BLaER1 treated with 17β-estradiol and CSF1 and Interleukin-3, amounts not matched to agents 10 nM and 100 nM (cell line): Measurements from ENCODE around the gene BCAP31.
"Not testable (repeated sequence)": the region's sequence is repeated elsewhere in the genome, so short reads cannot be mapped to it uniquely, and the experiment has no call there.

Source experiments
- H3K27ac ChIP-seq, 11 experiments: shearing (Covaris generic); formaldehyde crosslinking; 2 replicates each; pipeline ENCODE4 v1.8.1; 2022
- H3K27me3 ChIP-seq, 11 experiments: shearing (Covaris generic); formaldehyde crosslinking; 2 replicates each; pipeline ENCODE4 v1.8.1; 2022
- H3K36me3 ChIP-seq, 11 experiments: shearing (Covaris generic); formaldehyde crosslinking; 2 replicates each; pipeline ENCODE4 v1.8.1; 2022
- H3K4me1 ChIP-seq, 10 experiments: shearing (Covaris generic); formaldehyde crosslinking; 2 replicates each; pipeline ENCODE4 v1.8.1; 2022
- H3K4me2 ChIP-seq, 11 experiments: shearing (Covaris generic); formaldehyde crosslinking; 2 replicates each; pipeline ENCODE4 v1.8.1; 2022
- H3K4me3 ChIP-seq, 10 experiments: shearing (Covaris generic); formaldehyde crosslinking; 2 replicates each; pipeline ENCODE4 v1.8.1; 2022
- H3K9ac ChIP-seq, 11 experiments: shearing (Covaris generic); formaldehyde crosslinking; 2 replicates each; pipeline ENCODE4 v1.8.1; 2022
- H3K9me3 ChIP-seq, 11 experiments: shearing (Covaris generic); formaldehyde crosslinking; replicated peaks in 1 of 11; 2 replicates each; pipeline ENCODE4 v1.8.1; 2022
- H4K20me1 ChIP-seq, 11 experiments: shearing (Covaris generic); formaldehyde crosslinking; 2 replicates each; pipeline ENCODE4 v1.8.1; 2022
- Cebpa-rat ChIP-seq, 11 experiments: shearing (Covaris generic); IDR thresholded peaks; 2 replicates each; pipeline ENCODE4 v1.8.1; 2022

BCAP31 gene

GRCh38 chrX:153733651-153734240 is 9.6 kb upstream of the BCAP31 start:
- Histone ChIP-seq H3K36me3 (peaks cover 25 to 72% (median 41%) of the 10 kb centered on the region in 11 experiments), H3K4me1 (peaks cover 41 to 84% (median 60%) of the 10 kb centered on the region in 10 experiments), H3K27ac (peak overlapping the region in 4 of 11 experiments; percentile 8 to 60 (median 12); a peak in 4 of 22 replicates), H3K27me3 (peaks cover 0 to 76% (median 48%) of the 10 kb centered on the region in 11 experiments; a peak in 16 of 22 replicates), H3K9me3 (peaks cover 21 to 67% (median 51%) of the 10 kb centered on the region in 11 experiments), H3K4me3 (no peak overlapping the region), H4K20me1 (peaks cover 3 to 77% (median 25%) of the 10 kb centered on the region in 11 experiments; a peak in 19 of 22 replicates), H3K4me2 (peak overlapping the region in 3 of 11 experiments; percentile 21 to 89 (median 32); a peak in 5 of 22 replicates), H3K9ac (no peak overlapping the region)
- no peak for TF ChIP-seq Cebpa-rat (IDR thresholded peaks at IDR 0.05)

GRCh38 chrX:153732401-153732800 is 8.2 kb upstream of the BCAP31 start:
- H4K20me1 ChIP-seq: peaks cover 12 to 82% (median 22%) of the 10 kb centered on the region in 11 experiments; a peak in 19 of 22 replicates
- peaks cover 25 to 59% (median 39%) of the 10 kb centered on the region in 11 experiments for H3K36me3 ChIP-seq
- peak overlapping the region in 9 of 11 experiments; percentile 32 to 76 (median 60); a peak in 16 of 22 replicates for H3K27ac ChIP-seq
- no peak for TF ChIP-seq Cebpa-rat (IDR thresholded peaks at IDR 0.05)
- H3K9me3 ChIP-seq: peaks cover 21 to 77% (median 52%) of the 10 kb centered on the region in 11 experiments
- peaks cover 0 to 72% (median 40%) of the 10 kb centered on the region in 11 experiments; a peak in 15 of 22 replicates for H3K27me3 ChIP-seq
- 0 out of 20 replicates have a peak overlapping the region, but pooled peaks of 2 of the 10 experiments have one; percentile 9 to 11 for H3K4me3 ChIP-seq
- peaks cover 44 to 90% (median 72%) of the 10 kb centered on the region in 10 experiments for H3K4me1 ChIP-seq
- peak overlapping the region in 5 of 11 experiments; percentile 10 to 57 (median 43); a peak in 6 of 22 replicates for H3K9ac ChIP-seq
- H3K4me2 ChIP-seq: peak overlapping the region in 8 of 11 experiments; percentile 25 to 89 (median 58); a peak in 15 of 22 replicates

GRCh38 chrX:153731845-153732215 is 7.6 kb upstream of the BCAP31 start:
- peaks cover 25 to 53% (median 34%) of the 10 kb centered on the region in 11 experiments for H3K36me3 ChIP-seq
- peak overlapping the region in 8 of 11 experiments; percentile 25 to 89 (median 58); a peak in 15 of 22 replicates for H3K4me2 ChIP-seq
- peak overlapping the region in 1 of 10 experiments; percentile 11; a peak in 1 of 20 replicates for H3K4me3 ChIP-seq
- H3K9me3 ChIP-seq: peaks cover 21 to 83% (median 55%) of the 10 kb centered on the region in 11 experiments
- H3K27me3 ChIP-seq: peaks cover 0 to 71% (median 40%) of the 10 kb centered on the region in 11 experiments; a peak in 15 of 22 replicates
- H4K20me1 ChIP-seq: peaks cover 9 to 81% (median 25%) of the 10 kb centered on the region in 11 experiments; a peak in 20 of 22 replicates
- peaks cover 45 to 94% (median 76%) of the 10 kb centered on the region in 10 experiments for H3K4me1 ChIP-seq
- peak overlapping the region in 9 of 11 experiments; percentile 32 to 76 (median 60); a peak in 16 of 22 replicates for H3K27ac ChIP-seq
- no peak for TF ChIP-seq Cebpa-rat (IDR thresholded peaks at IDR 0.05)
- H3K9ac ChIP-seq: peak overlapping the region in 5 of 11 experiments; percentile 10 to 57 (median 43); a peak in 5 of 22 replicates

GRCh38 chrX:153731117-153731844 is 7.1 kb upstream of the BCAP31 start:
- Histone ChIP-seq H3K9ac (no peak overlapping the region), H3K9me3 (peaks cover 21 to 88% (median 60%) of the 10 kb centered on the region in 11 experiments), H3K4me2 (peak overlapping the region in 7 of 11 experiments; percentile 1 to 89 (median 62); a peak in 12 of 22 replicates), H3K4me3 (no peak overlapping the region), H4K20me1 (peaks cover 3 to 75% (median 20%) of the 10 kb centered on the region in 11 experiments; a peak in 20 of 22 replicates), H3K27me3 (peaks cover 0 to 69% (median 35%) of the 10 kb centered on the region in 11 experiments; a peak in 15 of 22 replicates), H3K27ac (peak overlapping the region in 6 of 11 experiments; percentile 32 to 76 (median 68); a peak in 9 of 22 replicates), H3K4me1 (peaks cover 43 to 94% (median 75%) of the 10 kb centered on the region in 10 experiments), H3K36me3 (peaks cover 25 to 50% (median 32%) of the 10 kb centered on the region in 11 experiments)
- TF ChIP-seq Cebpa-rat (IDR thresholded peaks at IDR 0.05): peak in 10 of 11 experiments; percentile 14 to 93 (median 72); a peak in 16 of 22 replicates

- H3K27ac ChIP-seq, H3K9ac ChIP-seq, H3K4me3 ChIP-seq: not testable (repeated sequence)
- H3K4me1 ChIP-seq: peaks cover 43 to 92% (median 71%) of the 10 kb centered on the region in 10 experiments
- peaks cover 24 to 50% (median 30%) of the 10 kb centered on the region in 11 experiments for H3K36me3 ChIP-seq
- peaks cover 0 to 57% (median 31%) of the 10 kb centered on the region in 11 experiments; a peak in 14 of 22 replicates for H3K27me3 ChIP-seq
- peaks cover 30 to 96% (median 67%) of the 10 kb centered on the region in 11 experiments for H3K9me3 ChIP-seq
- peak overlapping the region in 5 of 11 experiments; percentile 16 to 95 (median 69); a peak in 7 of 22 replicates for H3K4me2 ChIP-seq
- peaks cover 0 to 64% (median 12%) of the 10 kb centered on the region in 11 experiments; a peak in 14 of 22 replicates for H4K20me1 ChIP-seq
These were observed 5.9 kb upstream of the BCAP31 start for GRCh38 chrX:153730115-153730514.

- Histone ChIP-seq H3K4me1 (peaks cover 45 to 86% (median 68%) of the 10 kb centered on the region in 10 experiments), H4K20me1 (peaks cover 0 to 53% (median 12%) of the 10 kb centered on the region in 11 experiments; a peak in 14 of 22 replicates), H3K36me3 (peaks cover 19 to 44% (median 30%) of the 10 kb centered on the region in 11 experiments), H3K9ac (peak overlapping the region in 6 of 11 experiments; percentile 8 to 94 (median 19); a peak in 5 of 22 replicates), H3K4me2 (peak overlapping the region; percentile 83 to 95 (median 89); a peak in 21 of 22 replicates), H3K27me3 (peaks cover 0 to 48% (median 27%) of the 10 kb centered on the region in 11 experiments; a peak in 14 of 22 replicates), H3K27ac (peak overlapping the region in 10 of 11 experiments; percentile 10 to 99 (median 96); a peak in 12 of 22 replicates), H3K9me3 (peaks cover 34 to 97% (median 67%) of the 10 kb centered on the region in 11 experiments), H3K4me3 (peak overlapping the region in 1 of 10 experiments; percentile 68; a peak in 1 of 20 replicates)
- no peak for TF ChIP-seq Cebpa-rat (IDR thresholded peaks at IDR 0.05)
These were observed 4.9 kb upstream of the BCAP31 start for GRCh38 chrX:153728951-153729631.

GRCh38 chrX:153728095-153728494 is 3.9 kb upstream of the BCAP31 start:
- Histone ChIP-seq H3K4me2 (peak overlapping the region; percentile 83 to 95 (median 89)), H3K27ac (peak overlapping the region; percentile 92 to 99 (median 97); a peak in 21 of 22 replicates)

More at GRCh38 chrX:153728095-153728494, 3.9 kb upstream of the BCAP31 start:
- no peak for TF ChIP-seq Cebpa-rat (IDR thresholded peaks at IDR 0.05)
- Histone ChIP-seq H3K9me3 (peaks cover 34 to 97% (median 67%) of the 10 kb centered on the region in 11 experiments), H3K36me3 (peaks cover 18 to 37% (median 26%) of the 10 kb centered on the region in 11 experiments), H3K4me3 (peak overlapping the region in 8 of 10 experiments; percentile 19 to 74 (median 56); a peak in 7 of 20 replicates), H3K27me3 (peaks cover 0 to 45% (median 21%) of the 10 kb centered on the region in 11 experiments; a peak in 15 of 22 replicates), H3K4me1 (peaks cover 45 to 77% (median 64%) of the 10 kb centered on the region in 10 experiments), H4K20me1 (peaks cover 4 to 44% (median 16%) of the 10 kb centered on the region in 11 experiments; a peak in 18 of 22 replicates), H3K9ac (peak overlapping the region; percentile 74 to 94 (median 91))
